WTC11 (cell line): ENCODE data around the gene SEL1L. TPM values are rescaled to one million over a fixed set of nuclear protein-coding genes. Genes with fewer than 3 reads are reported as not detected.
A peak's percentile ranks its signal among the peaks of the same experiment; 100 is the strongest.

Experiments used
- ATAC-seq: fragments of 200-7000 bp; cut with Tn5 transposase; 2 replicates; pipeline ENCODE4 v1.10.0; 2021; ENCODE audit warnings: mild to moderate bottlenecking, moderate library complexity
- CTCF ChIA-PET: fragments of 300-600 bp; sonication (Branson Sonifier 250); formaldehyde crosslinking; loops from one replicate; lab custom pipeline; 2021; ENCODE audit warnings: antibody characterized with exemption; lab: Charles Lee
- POLR2A ChIA-PET: fragments of 350-600 bp; sonication (Branson Sonifier 250); formaldehyde crosslinking; loops from one replicate; lab custom pipeline; 2021; ENCODE audit warnings: antibody characterized with exemption; lab: Charles Lee
- DNase-seq: peaks from one replicate; pipeline ENCODE4 v3.0.0; 2021; ENCODE audit warnings: low spot score
- H3K27ac Mint-ChIP-seq: 2 replicates; pipeline ENCODE4 v1.8.0; 2021; ENCODE audit warnings: mixed read lengths
- H3K27me3 Mint-ChIP-seq: 2 replicates; pipeline ENCODE4 v1.8.0; 2021; ENCODE audit warnings: low read depth, mild to moderate bottlenecking, moderate library complexity, mixed read lengths
- H3K36me3 Mint-ChIP-seq: 2 replicates; pipeline ENCODE4 v1.8.0; 2021; ENCODE audit warnings: mixed read lengths
- H3K4me1 Mint-ChIP-seq: 2 replicates; pipeline ENCODE4 v1.8.0; 2022; ENCODE audit warnings: mixed read lengths
- H3K4me3 Mint-ChIP-seq: 2 replicates; pipeline ENCODE4 v1.8.0; 2021; ENCODE audit warnings: mild to moderate bottlenecking, moderate library complexity, mixed read lengths
- H3K9me3 Mint-ChIP-seq: 2 replicates; pipeline ENCODE4 v1.8.0; 2021; ENCODE audit warnings: mixed read lengths
- ARID4B ChIP-seq: sonication (generic); formaldehyde crosslinking; IDR thresholded peaks from 2 replicates; pipeline ENCODE4 v1.8.0; 2023; ENCODE audit warnings: missing genetic modification reagents, mild to moderate bottlenecking, borderline replicate concordance
- ATF3 ChIP-seq: sonication (generic); formaldehyde crosslinking; conservative IDR thresholded peaks from 2 replicates; pipeline ENCODE4 v1.8.1; 2022; ENCODE audit warnings: mild to moderate bottlenecking, missing genetic modification reagents
- CDX4 ChIP-seq: fragments of 250-450 bp; sonication (Bioruptor Pico); IDR thresholded peaks from 2 replicates; pipeline ENCODE4 v1.9.0; 2021; ENCODE audit warnings: moderate library complexity, mild to moderate bottlenecking, inconsistent platforms, borderline replicate concordance
- CTCF ChIP-seq: fragments of 200-600 bp; IDR thresholded peaks from 2 replicates; pipeline ENCODE4 v1.8.0; 2022; ENCODE audit warnings: antibody characterized with exemption
- E2F4 ChIP-seq: sonication (generic); formaldehyde crosslinking; IDR thresholded peaks from 2 replicates; pipeline ENCODE4 v1.8.1; 2022; ENCODE audit warnings: low read depth, mild to moderate bottlenecking, moderate library complexity, missing genetic modification reagents, borderline replicate concordance
- ERG ChIP-seq: fragments of 250-450 bp; sonication (Bioruptor Pico); IDR thresholded peaks from 2 replicates; pipeline ENCODE4 v1.8.0; 2021; ENCODE audit warnings: mild to moderate bottlenecking
- HMGXB4 ChIP-seq: sonication (generic); formaldehyde crosslinking; IDR thresholded peaks from 2 replicates; pipeline ENCODE4 v1.8.1; 2023; ENCODE audit warnings: mild to moderate bottlenecking, moderate library complexity, missing genetic modification reagents
- MLX ChIP-seq: sonication (generic); formaldehyde crosslinking; IDR thresholded peaks from 2 replicates; pipeline ENCODE4 v1.8.1; 2023; ENCODE audit warnings: mild to moderate bottlenecking, missing genetic modification reagents, moderate library complexity
- NFATC4 ChIP-seq: fragments of 250-450 bp; sonication (Bioruptor Pico); IDR thresholded peaks from 2 replicates; pipeline ENCODE4 v1.9.0; 2021; ENCODE audit warnings: mild to moderate bottlenecking
- NR2C2 ChIP-seq: sonication (generic); formaldehyde crosslinking; IDR thresholded peaks from 2 replicates; pipeline ENCODE4 v1.8.0; 2022; ENCODE audit warnings: mild to moderate bottlenecking, missing genetic modification reagents
- NR3C1 ChIP-seq: sonication (generic); formaldehyde crosslinking; conservative IDR thresholded peaks from 2 replicates; pipeline ENCODE4 v1.8.1; 2023; ENCODE audit warnings: low read depth, mild to moderate bottlenecking, missing genetic modification reagents
- RORB ChIP-seq: fragments of 250-450 bp; sonication (Bioruptor Pico); IDR thresholded peaks from 2 replicates; pipeline ENCODE4 v1.9.0; 2021; ENCODE audit warnings: mild to moderate bottlenecking
- ZBTB21 ChIP-seq: sonication (generic); formaldehyde crosslinking; IDR thresholded peaks from 2 replicates; pipeline ENCODE4 v1.8.1; 2023; ENCODE audit warnings: mild to moderate bottlenecking, missing genetic modification reagents, borderline replicate concordance
- ZMAT4 ChIP-seq: fragments of 250-450 bp; sonication (Bioruptor Pico); IDR thresholded peaks from 2 replicates; pipeline ENCODE4 v1.9.0; 2021; ENCODE audit warnings: mild to moderate bottlenecking
- ZNF425 ChIP-seq: fragments of 250-450 bp; sonication (Bioruptor Pico); conservative IDR thresholded peaks from 2 replicates; pipeline ENCODE4 v1.9.0; 2021; ENCODE audit warnings: mild to moderate bottlenecking
- ZNF512 ChIP-seq: sonication (generic); formaldehyde crosslinking; IDR thresholded peaks from 2 replicates; pipeline ENCODE4 v1.8.1; 2022; ENCODE audit warnings: missing genetic modification reagents, borderline replicate concordance
- total RNA-seq: library from RNA; stranded (reverse); gene quantifications from 3 replicates; pipeline ENCODE4 v1.2.3, GENCODE V29; 2021

The SEL1L gene
- total RNA-seq, 1 experiment from 2014 or later: 29.1 TPM

- TF ChIP-seq ZBTB21 (CRISPR knock-in tag) (no peak), CDX4 (CRISPR knock-in tag) (no peak), ZNF425 (CRISPR knock-in tag) (no peak), ZMAT4 (CRISPR knock-in tag) (no peak), HMGXB4 (CRISPR knock-in tag) (no peak), NR2C2 (no peak), NR3C1 (CRISPR knock-in tag) (no peak), NFATC4 (CRISPR knock-in tag) (no peak), RORB (CRISPR knock-in tag) (no peak), MLX (CRISPR knock-in tag) (no peak), ZNF512 (CRISPR knock-in tag) (no peak)
- TF ChIP-seq, all 79 proteins: peak for 0
Observed at GRCh38 chr14:81511111-81511904, 22.3 kb downstream of the SEL1L start (continued).

- no peaks in the 10 kb centered on the region; the same call in 1 of the 2 replicates for H3K9me3 Mint-ChIP-seq
- ATAC-seq (peak; percentile 59), DNase-seq (no peak)
- no peaks in the 10 kb centered on the region for H3K27me3 Mint-ChIP-seq
- H3K27ac Mint-ChIP-seq: peak overlapping the region; percentile 13; the same call in 1 of the 2 replicates
- peaks cover 24% of the 10 kb centered on the region for H3K4me1 Mint-ChIP-seq
- ChIA-PET POLR2A (no interaction called here), CTCF (interaction anchor here (0.7 to 1.5 kb wide), 2 partner anchors 69 to 241 kb away, joined by 3 read pairs; no protein-coding TSS in a partner anchor)
- H3K36me3 Mint-ChIP-seq: peaks cover 36% of the 10 kb centered on the region
- H3K4me3 Mint-ChIP-seq: no peak overlapping the region
- TF ChIP-seq E2F4 (CRISPR knock-in tag) (no peak), CTCF (no peak), ERG (CRISPR knock-in tag) (no peak), ATF3 (CRISPR knock-in tag) (no peak), ARID4B (CRISPR knock-in tag) (no peak)
Observed at GRCh38 chr14:81509838-81510452, 23.7 kb downstream of the SEL1L start.
